GM19397 (cell line): ENCODE measurements around the gene DNAJC24.
"Not testable (repeated sequence)": the region's sequence is repeated elsewhere in the genome, so short reads cannot be mapped to it uniquely, and the experiment has no call there.

Experiments
- ATAC-seq: cut with Tn5 transposase; IDR thresholded peaks from one replicate; pipeline ENCODE4 v1.9.1; 2021; ENCODE audit warnings: mild to moderate bottlenecking, moderate library complexity; ENCODE audit not compliant: unreplicated experiment

Gene DNAJC24, protein sequence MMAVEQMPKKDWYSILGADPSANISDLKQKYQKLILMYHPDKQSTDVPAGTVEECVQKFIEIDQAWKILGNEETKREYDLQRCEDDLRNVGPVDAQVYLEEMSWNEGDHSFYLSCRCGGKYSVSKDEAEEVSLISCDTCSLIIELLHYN

DNA sequence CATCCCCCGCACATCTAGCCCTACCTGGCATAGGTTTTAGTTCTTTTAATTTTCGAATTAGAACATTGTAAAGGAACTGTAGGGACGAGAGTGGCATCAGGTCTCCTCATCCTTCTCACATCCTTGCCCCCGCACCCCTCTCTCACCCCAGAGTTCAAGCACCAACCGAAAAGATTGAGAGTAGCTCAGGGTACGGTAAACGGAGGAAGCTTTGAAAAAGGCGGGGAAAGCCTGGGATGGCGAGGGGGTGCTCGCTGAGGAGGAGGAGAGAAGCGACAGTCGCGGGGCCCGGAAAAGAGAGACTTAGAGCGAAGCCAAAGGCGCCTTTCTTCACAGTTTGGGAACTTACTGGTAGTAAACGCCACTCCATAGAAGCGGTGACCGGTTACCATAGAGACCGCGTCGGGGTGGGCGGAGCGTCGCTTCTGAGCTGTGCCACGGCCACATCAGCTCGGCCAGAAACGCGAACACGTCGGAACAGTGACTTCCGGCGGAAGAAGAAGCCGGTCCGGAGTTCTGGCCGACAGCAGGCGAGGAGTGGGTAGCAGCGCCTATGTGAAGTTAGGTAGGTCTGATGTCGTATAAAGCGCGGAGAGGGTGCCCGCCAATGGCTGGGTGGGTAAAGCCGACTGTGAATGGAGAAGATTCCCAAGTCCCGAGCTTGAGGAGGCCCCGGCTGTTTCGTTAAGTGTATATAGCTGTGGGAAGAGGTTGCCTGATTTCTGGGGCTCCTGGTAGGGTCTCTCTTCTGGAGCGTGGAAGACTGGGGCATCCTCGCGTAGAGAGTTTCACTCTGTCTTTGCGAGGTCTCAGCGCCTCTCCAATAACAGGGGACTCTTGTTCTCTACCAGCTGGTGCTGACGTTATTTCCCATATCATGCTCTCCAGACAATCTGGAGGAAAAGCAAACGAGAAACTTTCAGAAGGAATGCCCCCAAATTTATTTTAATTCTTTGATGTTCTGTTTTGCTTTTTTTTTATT is at the start of gene DNAJC24, which contains the start of gene DCDC1:
DNAJC24 (plus strand) TSS at position 513 of the 982 bp plus-strand sequence. CDS start 889 bp downstream, outside the sequence.
DCDC1 (minus strand) TSS at position 392 of the 982 bp plus-strand sequence. CDS start 41,459 bp downstream, outside the sequence.
- peak; percentile 100 for ATAC-seq

DNA sequence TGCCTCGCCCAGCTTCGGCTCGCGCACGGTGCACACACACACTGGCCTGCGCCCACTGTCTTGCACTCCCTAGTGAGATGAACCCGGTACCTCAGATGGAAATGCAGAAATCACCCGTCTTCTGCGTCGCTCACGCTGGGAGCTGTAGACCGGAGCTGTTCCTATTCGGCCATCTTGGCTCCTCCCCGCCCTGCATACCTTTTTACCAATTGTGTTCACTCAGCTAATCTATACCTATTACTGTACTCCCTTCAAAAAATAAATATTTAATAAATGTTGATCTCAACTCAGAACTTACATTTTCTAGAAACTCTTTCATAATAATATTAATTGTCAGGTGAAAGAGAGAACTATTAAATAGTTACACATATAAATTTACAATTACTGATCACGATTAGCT is 48.2 kb upstream of the DNAJC24 start:
- ATAC-seq: not testable (repeated sequence)

DNA sequence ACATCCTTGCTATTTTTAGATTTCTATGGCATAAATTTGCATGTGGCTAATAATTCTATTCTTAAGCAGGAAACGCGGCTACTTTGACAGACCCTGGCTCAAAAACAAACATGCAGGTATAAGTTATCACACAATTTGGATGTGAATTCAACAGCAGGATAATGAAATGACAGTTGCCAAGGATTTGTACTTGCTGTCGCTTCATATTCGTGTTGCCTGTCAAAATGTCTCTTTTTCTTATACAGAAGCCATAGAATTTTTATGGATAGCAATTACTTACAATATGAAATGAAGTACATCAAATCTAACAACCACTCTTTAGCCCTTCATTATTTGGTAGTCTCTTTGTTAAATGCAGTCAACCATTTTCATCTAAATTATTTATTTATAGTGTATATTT is 46.5 kb upstream of the DNAJC24 start:
- ATAC-seq: no peak

DNA sequence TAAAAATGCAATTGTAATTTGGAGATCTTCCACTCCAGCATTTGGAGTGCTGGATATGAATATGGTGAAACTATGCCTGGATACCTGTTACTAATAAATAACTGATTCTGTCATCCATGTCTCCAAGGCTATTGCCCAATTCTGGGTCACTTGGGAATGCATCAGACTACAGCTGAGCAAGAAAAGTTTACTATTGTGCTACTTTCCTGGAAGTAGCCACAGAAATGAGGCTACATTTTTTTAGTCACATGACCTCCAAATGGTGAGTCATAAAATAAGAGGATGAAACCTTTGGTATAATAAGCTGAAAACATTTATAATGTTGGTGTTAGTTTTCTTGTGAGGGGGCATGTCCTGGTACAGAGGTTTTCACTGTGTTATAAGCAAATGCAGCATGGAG is 44.5 kb upstream of the DNAJC24 start:
- ATAC-seq: no peak

DNA sequence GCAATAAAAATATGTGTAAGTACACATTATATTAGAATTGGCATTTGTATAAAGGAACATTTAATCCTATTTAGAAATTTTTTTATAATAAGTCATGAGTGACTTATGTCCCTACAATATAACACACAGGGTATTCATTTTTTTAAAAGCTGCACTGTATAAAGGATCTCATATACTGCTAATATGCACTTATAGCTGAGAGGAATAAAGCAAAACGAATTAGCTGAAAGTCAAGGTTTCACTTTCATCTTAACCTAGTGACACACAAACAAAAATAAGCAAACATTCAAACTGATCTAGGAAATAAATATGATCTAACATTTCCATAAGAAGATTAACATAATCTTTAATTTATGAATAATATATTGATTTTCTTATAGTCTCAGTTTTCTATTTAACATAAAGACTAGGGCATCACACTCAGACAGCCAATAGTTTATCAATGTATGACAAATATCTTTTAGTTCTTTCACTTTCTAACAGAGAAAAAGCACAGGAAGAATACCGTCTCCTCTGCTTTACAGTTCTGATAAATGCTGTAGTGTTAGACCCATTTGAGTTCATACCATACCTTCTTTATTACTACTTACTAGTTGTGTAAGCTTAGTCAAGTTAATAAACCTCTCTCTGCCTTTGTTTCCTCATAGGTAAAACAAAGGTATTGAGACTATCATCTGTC is 43.1 kb upstream of the DNAJC24 start:
- ATAC-seq: peak; percentile 55

DNA sequence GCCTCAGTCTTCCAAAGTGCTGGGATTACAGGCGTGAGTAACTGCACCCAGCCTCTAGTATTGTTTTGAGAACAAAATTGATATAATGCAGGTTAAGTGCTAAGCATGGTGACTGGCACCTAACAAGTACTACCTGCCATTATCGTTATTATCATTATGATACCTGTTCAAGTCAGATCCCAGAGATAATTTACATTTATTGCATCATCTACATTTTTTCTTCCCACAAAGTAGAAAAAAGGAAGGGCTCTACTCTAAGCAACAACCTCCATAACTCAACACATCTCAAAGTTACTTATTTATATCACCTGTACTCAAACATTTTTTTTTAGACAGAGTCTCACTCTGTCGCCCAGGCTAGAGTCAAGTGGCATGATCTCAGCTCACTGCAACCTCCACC is 42.2 kb upstream of the DNAJC24 start:
- ATAC-seq: no peak

DNA sequence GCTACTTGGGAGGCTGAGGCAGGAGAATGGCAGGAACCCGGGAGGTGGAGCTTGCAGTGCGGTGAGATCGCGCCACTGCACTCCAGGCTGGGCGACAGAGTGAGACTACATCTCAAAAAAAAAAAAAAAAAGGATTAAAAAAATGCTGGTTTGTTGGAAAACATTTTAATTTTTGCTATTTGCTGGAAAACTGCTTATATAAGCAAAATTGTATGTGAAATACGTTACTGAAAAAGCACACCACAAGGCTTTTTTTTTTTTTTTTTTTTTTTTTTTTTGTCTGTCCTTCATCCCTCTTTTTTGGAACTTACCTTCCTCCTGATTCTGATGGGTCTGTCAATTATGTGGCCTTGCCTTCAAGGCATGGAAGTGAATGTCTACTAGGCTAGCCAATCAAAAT is 41.0 kb upstream of the DNAJC24 start:
- no peak for ATAC-seq

DNA sequence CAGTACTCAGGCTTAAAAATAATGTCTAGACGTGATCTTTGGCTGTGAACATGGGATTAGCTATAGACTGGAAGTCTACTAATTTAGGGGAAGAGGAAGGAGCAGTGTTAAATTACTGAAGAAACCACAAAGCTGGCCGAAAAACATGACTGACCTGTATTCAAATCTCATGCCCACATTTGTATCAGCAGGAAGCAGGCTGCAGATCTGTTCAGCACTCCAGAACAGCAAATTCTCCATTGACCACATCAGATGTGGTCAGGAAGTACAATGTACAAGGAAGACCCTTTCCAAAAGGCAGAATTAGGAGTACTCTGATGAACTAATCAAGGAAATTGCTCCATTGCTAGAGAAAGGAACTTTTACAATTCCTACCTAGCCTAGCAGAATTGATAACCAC is 31.9 kb upstream of the DNAJC24 start:
- no peak for ATAC-seq

DNA sequence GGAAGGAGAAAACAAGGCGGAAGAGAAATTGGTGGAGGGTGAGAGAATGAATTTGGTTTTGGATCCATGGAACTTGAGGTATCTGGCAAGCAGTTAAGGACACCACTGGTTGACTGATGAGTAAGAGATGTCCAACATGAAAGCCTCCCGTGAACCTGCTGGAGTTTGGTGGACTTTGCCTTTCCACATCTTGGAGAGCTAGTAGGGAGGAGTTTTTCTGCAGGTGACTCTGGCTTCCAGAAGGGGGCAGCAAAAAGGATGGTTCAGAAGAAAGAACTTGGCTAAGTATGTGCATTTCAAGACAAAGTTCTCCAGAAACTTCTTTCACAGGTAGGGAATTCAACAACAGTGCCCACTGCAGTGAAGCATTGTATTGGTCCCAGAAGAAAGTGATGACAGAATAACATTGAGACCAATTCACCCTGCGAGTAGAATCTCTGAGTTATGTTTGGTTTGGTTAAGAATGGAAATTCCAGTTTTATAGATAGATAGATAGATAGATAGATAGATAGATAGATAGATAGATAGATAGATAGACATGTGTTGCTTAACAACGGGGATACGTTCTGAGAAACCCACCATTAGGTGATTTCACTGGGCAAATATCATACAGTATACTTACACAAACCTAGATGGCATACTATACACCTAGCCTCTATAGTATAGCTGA is 28.6 kb upstream of the DNAJC24 start:
- ATAC-seq: no peak

DNA sequence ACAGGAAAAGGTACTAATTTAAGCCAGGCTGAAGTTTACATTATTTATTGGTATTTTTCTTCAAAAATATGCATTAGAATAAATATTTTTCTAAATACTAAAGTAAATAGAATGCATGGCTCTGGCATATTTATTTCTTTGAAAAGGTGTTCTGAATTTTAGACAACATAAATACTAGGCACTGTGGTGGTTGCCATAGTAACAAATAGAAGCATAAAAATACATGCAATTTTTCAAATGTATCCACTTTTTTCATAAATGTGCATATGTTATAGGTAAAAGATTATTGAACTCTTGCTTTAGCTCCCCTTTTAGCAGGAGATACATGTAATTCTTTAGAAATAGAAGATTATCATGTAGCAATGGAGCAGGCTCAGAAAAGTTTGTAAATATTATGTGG is 18.5 kb upstream of the DNAJC24 start:
- ATAC-seq: no peak

DNA sequence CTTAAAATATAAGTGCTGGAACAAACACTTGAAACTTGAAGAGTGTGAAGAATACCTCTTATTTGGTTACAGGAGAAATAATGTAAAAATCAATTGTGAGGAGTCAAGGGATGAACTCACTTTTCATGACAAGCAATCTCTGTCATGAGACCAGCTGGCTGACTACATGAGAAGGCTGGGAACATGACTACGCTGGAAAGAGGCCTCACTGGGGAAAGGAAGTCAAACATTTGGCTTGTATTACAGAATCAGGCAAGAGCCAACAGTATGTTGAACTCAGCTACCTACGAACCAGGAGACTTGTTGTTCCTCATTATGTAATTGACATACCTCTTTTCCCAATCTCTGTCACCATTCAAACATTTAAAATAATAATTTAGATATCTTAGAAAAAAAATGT is 14.5 kb upstream of the DNAJC24 start:
- ATAC-seq: no peak

DNA sequence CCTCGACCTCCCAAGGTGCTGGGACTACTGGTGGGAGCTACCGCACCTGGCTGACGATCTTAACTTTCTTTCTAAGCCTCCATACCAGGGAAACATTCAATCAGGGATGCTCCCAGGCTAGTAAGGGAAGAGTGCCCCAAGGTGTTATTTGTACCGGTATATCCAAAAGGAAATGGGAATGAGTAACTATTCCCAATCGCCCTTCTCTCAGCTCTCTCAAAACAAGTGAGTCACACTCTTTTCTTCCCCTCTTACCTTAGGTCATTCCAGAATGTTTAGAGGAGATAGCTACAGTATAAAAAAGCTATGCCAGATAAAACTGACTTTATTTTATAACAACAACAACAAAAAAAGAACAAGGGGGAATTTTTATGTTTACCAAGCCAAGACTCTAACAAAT is 13.8 kb upstream of the DNAJC24 start:
- ATAC-seq: no peak

DNA sequence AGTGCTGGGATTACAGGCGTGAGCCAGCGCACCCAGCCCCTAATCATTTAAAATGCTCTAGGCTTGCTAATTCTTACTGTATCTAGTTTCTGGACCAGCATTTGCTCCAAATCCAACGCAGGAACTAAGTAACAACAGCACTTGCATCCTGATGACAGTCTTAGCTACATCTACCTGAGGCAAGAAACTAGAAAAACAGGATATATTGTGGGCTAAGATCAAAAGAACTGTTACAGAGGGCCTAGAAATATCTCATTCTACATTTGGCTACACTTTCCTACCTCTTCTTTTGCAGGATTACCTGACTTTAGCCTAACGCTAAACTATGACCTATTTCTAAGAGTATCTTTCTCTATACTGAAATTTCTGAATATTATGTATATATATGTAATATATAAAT is 7.9 kb upstream of the DNAJC24 start:
- ATAC-seq: no peak

DNA sequence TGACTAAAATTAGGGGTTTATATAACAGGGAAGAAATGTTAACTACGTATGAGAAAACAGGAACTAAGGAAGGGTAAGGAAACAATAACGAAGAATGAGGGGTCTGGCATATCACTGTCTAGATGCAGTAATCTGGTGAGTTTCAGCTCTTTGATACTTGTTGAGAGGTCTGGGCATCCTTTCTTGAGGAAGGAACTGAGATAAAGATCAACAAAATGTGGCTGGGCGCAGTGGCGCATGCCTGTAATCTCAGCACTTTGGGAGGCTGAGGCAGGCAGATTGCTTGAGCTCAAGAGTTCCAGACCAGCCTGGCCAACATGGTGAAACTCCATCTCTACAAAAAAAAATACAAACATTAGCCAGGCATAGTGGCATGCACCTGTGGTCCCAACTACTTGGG is 2.9 kb upstream of the DNAJC24 start:
- ATAC-seq: no peak

DNA sequence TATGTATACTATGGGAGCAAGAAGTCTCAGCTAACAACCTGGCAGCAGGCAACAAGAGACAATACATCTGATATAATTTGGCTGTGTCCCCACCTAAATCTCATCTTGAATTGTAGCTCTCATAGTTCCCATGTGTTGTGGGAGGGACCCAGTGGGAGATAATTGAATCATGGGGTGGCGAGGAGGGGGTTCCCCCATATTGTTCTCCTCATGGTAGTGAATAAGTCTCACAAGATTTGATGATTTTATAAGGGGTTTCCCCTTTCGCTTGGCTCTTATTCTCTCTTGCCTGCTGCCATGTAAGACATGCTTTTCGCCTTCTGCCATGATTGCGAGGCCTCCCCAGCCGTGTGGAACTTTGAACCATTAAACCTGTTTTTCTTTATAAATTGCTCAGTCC is 6.2 kb downstream of the DNAJC24 start:
- no peak for ATAC-seq

DNA sequence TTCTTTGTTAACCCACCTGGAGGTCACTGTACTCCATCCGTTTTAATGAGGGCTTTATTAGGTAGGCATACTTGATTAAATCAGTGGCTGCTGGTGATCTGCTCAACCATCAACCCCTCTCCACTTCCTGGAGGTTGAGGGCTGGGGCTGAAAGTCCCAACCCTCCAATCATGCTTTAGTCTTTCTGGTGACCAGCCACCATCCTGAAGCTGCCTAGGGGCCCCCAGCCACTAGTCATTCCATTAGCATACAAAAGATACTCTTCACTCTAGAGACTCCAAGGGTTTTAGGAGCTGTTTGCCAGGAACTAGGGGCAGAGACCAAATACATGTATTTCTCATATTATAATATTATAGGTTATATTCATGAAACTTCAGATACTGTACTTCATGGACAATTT is 13.5 kb downstream of the DNAJC24 start:
- ATAC-seq: no peak

DNA sequence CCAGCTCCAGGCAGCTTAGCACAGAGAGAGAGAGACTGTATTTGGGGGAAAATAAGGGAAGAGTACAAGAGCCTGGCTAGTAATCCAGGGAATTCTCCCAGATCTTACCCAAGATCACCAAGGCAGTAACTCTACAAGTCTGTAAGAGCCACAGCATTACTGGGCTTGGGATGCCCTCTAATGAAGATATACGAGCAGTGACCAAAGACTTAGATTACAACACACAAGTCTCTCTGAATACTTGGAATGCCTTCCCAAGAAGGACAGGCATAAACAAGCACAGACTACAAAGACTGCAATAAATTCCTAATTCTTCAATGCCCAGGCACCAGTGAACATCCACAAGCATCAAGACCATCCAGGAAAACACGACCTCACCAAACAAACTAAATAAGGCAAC is 17.7 kb downstream of the DNAJC24 start:
- ATAC-seq: no peak

DNA sequence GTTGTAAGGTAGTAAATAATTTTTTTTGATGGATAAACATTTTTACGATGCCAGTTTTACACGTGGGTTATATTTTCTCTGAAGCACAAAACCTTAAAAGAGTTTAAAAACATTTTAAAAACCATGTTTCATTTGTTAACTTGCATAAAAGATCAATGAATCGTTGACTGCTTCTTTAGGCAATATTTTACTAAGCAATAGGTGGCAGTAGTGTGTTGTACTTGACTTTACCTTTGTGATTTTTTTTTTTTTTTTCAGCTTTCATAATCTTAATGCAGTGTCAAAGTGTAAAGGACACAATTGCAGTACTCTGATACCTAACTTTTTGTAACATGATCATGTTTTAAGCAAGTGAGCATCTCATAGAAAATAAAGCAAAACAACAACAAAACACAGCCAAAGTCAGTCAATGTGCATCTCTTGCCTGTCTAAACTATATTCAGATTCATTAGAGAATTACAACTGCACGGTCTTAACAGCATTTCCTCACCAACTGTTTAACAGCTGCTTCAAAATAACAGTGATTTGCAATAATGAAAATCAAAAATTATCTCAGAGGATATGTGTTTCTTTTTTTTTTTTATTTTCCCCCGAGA is 27.7 kb downstream of the DNAJC24 start:
- no peak for ATAC-seq

DNA sequence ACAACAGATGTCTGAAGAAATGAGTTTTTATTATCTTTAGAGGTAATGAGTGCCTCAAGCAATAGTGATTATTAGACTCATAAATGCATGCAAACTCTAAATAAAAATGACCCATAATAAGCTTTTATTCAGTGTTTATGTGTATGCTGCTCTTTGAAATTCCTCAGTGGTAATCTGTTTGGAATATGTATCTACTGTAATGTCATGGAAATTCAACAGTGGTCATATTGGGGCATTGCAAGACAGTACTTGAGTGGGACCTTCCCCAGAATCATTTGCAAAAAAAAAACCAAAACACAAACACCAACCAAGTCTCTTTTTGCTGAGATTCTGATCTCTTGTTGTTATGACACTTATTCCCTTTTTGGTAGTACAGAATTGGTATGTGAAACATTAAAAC is 35.0 kb downstream of the DNAJC24 start:
- no peak for ATAC-seq

DNA sequence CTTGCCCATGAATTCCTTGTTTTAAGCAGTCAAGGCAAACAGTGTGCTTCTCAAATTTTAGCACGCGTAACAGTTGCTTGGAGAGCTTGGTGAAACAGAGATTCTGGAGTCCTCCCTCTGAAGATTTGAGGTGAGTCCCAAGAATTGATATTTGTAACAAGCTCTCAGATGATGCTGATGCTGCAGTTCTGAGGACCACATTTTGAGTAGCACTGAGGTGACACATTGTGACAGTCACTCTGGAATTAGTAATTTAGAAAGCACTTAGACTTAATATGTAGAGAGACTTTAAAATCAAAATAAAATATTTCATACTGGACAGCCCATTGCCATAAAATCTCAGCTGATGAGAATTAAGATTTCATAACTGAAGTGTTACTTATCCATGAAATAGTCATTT is 38.5 kb downstream of the DNAJC24 start:
- no peak for ATAC-seq

DNA sequence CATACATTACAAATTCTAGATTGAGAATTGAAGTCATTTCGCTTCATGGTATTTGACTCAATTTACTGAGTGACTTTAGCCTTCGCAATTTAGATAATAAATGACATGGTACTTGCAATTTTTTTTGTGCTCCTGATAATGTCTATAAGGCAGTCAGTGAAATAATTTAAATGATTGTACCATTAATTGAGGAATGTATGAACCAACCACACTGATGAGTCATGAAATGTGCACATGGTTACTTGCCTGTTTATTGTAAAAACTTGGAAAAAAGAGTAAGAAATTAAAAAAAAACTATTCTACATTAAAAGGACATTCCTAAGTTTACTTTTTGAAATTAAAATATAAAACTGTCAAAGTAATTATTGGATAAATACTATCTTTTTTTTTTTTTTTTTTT is 43.3 kb downstream of the DNAJC24 start:
- ATAC-seq: no peak
